ENCODE results near the gene ZNF80.
A peak's percentile ranks its signal among the peaks of the same experiment; 100 is the strongest.

ZNF80 gene

GRCh38 chr3:114218578-114219185 is 18.7 kb downstream of the ZNF80 start:
- H3K27me3 ChIP-seq, result no peaks in the 10 kb centered on the region
- no peak overlapping the region for H3K27ac ChIP-seq
- no peak for TF ChIP-seq CTCF (IDR thresholded peaks at IDR 0.05)
- no peaks in the 10 kb centered on the region for H3K36me3 ChIP-seq
- H3K4me3 ChIP-seq, result no peak overlapping the region
- intact Hi-C loops (cut with DNase I; ENCODE audit: low total_unique reads), result no loop called here
- DNase-seq, result no peak
- H3K9me3 ChIP-seq, result no peaks in the 10 kb centered on the region
- H3K4me1 ChIP-seq, result peaks cover 0 to 2% (median 0%) of the 10 kb centered on the region in 4 donors

GRCh38 chr3:114218006-114218405 is 19.4 kb downstream of the ZNF80 start:
- no peak overlapping the region for H3K27ac ChIP-seq
- H3K4me1 ChIP-seq, result peaks cover 0 to 3% (median 0%) of the 10 kb centered on the region in 4 donors
- DNase-seq, result no peak
- no peaks in the 10 kb centered on the region for H3K9me3 ChIP-seq
- TF ChIP-seq CTCF (IDR thresholded peaks at IDR 0.05), result no peak
- H3K4me3 ChIP-seq, result no peak overlapping the region
- H3K27me3 ChIP-seq, result no peaks in the 10 kb centered on the region
- intact Hi-C loops (cut with DNase I; ENCODE audit: low total_unique reads), result no loop called here
- H3K36me3 ChIP-seq, result no peaks in the 10 kb centered on the region

GRCh38 chr3:114217266-114217665 is 20.1 kb downstream of the ZNF80 start:
- no peaks in the 10 kb centered on the region for H3K36me3 ChIP-seq
- no peak overlapping the region for H3K27ac ChIP-seq
- peaks cover 0 to 1% of the 10 kb centered on the region in 2 donors for H3K27me3 ChIP-seq
- intact Hi-C loops (cut with DNase I; ENCODE audit: low total_unique reads), result no loop called here
- H3K9me3 ChIP-seq, result no peaks in the 10 kb centered on the region
- H3K4me3 ChIP-seq, result no peak overlapping the region
- TF ChIP-seq CTCF (IDR thresholded peaks at IDR 0.05), result no peak
- no peak for DNase-seq
- H3K4me1 ChIP-seq, result peaks cover 0 to 3% (median 0%) of the 10 kb centered on the region in 4 donors

GRCh38 chr3:114216186-114216970 is 21.0 kb downstream of the ZNF80 start:
- no peak overlapping the region for H3K27ac ChIP-seq
- intact Hi-C loops (cut with DNase I; ENCODE audit: low total_unique reads), result no loop called here
- DNase-seq, result no peak
- H3K4me3 ChIP-seq, result no peak overlapping the region
- no peaks in the 10 kb centered on the region for H3K9me3 ChIP-seq
- no peaks in the 10 kb centered on the region for H3K36me3 ChIP-seq
- no peak for TF ChIP-seq CTCF (IDR thresholded peaks at IDR 0.05)
- peaks cover 0 to 5% of the 10 kb centered on the region in 2 donors for H3K27me3 ChIP-seq
- peaks cover 0 to 3% (median 0%) of the 10 kb centered on the region in 4 donors for H3K4me1 ChIP-seq

GRCh38 chr3:114214542-114215341 is 22.6 kb downstream of the ZNF80 start:
- Histone ChIP-seq H3K36me3 (no peaks in the 10 kb centered on the region), H3K4me1 (peaks cover 0 to 3% (median 0%) of the 10 kb centered on the region in 4 donors), H3K27me3 (peaks cover 0 to 5% of the 10 kb centered on the region in 2 donors), H3K9me3 (no peaks in the 10 kb centered on the region), H3K27ac (no peak overlapping the region), H3K4me3 (peak overlapping the region in 1 of 2 donors; percentile 14)
- no peak for DNase-seq
- intact Hi-C loops (cut with DNase I; ENCODE audit: low total_unique reads), result no loop called here
- no peak for TF ChIP-seq CTCF (IDR thresholded peaks at IDR 0.05)

Data from tibial artery (tissue), 4 donors.